Fibroblast of skin of abdomen (primary cell): ENCODE results near the gene CCR1.
"Not testable (repeated sequence)": the region's sequence is repeated elsewhere in the genome, so short reads cannot be mapped to it uniquely, and the experiment has no call there.

Source experiments
- DNase-seq: peaks from one replicate; pipeline ENCODE4 v3.0.0-alpha.2; 2013

Gene CCR1

GRCh38 chr3:46209746-46210470 lies 1.8 kb upstream of the CCR1 start:
- DNase-seq = no peak

DNA sequence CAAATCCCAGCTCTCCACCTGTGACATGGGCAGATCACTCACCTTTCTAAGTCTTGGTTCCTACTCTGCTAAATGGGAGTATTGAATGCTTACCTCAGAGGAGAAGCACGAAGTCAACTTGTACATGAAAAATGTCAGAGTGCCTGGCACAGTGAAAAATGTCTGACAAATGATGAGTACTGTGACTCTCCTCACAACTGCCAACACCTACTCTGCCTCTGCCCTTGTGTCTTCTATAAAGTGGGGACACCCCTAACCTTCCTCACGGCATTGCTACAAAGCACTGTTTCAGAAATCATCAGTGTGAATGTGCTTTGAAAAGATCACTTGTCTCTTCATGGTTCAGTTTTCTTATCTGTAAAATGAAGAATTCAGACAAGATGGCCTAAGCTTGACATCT lies 940 bp upstream of the CCR1 start:
- DNase-seq = no peak

GRCh38 chr3:46207514-46207913 lies 599 bp downstream of the CCR1 start:
- DNase-seq = not testable (repeated sequence)

DNA sequence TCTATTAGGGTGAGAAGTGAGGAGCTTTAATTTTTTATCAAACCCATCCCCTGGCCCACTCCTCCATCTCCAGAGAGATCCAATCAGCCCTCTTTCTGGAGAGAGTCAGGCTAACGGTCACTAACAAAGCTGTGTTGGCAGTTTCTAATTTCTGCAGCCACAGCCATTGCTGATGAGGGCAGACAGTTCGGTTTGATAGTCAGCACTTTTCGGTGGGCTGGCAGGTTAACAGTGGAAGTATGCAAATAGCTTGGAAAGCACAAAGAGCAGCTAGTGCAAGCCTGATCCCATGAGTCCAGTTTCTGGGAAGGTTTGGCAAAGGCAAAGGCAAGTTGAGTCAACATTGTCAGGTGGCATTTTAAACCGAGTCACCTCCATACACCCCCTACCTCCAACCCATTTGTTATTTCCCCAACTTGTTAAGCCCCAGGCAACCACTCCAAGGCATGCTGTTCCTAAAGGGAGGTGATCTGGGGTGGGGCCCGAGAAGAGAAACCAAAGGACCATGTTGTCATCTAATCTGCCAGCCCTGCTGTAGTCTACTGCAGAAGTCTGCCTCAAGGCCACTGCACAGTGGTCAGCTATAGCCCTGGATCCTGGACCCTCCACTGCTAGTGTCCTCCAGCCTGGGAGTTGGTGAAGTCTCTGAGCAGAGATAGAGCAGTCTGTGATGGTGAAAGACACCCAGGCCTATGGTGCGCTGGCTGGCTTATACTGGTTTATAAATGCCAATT lies 1.7 kb downstream of the CCR1 start:
- DNase-seq = no peak

GRCh38 chr3:46205286-46205960 lies 2.7 kb downstream of the CCR1 start:
- DNase-seq = no peak

DNA sequence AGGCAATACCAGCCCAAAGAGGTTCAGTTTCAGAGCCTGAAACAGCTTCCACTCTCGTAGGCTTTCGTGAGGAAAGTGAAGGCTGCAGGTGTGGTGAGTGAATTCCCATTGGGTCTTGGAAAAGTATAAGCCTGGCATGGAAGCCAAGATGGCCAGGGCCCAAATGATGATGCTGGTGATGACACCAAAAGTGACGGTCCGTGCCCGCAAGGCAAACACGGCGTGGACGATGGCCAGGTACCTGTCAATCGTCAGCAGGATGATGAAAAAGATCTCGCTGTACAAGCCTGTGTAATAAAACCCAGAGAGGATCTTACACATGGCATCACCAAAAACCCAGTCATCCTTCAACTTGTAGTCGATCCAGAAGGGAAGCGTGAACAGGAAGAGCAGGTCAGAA lies 4.4 kb downstream of the CCR1 start:
- no peak for DNase-seq

DNA sequence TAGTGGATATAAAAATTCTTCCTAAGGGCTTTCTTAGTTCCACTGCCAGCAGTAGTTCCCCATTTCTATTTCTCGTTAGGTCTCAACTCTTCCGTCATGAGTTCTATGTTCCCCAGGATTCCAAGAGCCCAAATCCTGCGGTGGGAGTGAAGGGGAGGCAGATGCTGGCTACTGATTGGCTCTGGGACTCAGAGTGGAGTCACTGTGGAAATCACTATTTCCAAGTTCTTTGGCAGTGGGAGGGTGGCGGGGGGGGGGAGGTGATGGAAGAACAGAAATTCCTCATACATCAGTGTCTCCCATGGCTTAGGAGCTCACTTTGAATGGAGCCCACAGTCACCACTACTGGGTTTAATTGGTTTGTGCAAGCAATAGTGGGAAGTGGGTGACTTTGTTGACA lies 5.6 kb downstream of the CCR1 start:
- DNase-seq = no peak

- no peak for DNase-seq
Observed at GRCh38 chr3:46200790-46201189, 7.3 kb downstream of the CCR1 start.

DNA sequence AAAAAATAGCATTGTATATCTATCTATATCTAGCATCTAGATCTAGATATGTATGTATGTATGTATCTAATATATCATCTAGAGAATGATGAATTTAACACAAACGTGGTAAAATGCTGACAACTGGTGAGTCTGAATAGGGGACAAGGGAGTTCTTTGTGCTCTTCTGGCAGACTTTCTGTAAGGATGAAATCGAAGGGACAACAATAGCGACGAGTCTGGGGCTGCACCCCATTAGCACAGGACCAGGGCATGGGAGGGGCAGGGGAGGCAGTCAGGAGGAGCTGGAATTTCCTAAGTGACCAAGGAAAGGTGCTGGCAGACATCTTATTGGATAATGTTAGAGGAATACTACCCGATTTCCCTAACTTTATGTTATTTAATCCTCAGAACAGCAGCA lies 7.9 kb downstream of the CCR1 start:
- no peak for DNase-seq

DNA sequence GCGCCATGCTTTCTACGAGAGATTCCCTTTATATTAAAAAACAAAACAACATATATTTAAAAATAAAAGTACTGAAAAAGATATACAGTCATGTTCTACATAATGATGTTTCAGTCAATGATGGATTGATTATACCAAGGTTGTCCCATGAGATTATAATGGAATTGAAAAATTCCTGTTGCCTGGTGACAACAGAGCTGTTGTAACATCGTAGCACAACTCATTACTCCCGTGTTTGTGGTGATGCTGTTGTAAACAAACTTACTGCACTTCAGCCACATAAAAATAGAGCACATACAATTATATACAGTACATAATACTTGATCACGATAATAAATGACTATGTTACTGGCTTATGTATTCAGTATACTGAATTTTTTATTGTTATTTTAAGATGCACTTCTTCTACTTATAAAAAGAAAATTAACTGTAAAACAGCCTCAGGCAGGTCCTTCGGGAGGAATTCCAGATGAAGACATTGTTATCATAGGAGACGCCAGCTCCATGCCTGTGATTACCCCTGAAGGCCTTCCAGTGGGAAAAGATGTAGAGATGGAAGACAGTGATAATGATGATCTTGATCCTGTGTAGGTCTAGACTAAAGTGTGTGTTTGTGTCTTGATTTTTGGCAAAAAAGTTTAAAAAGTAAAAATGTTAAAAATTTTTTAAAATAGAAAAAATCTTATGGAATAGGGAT lies 11.7 kb downstream of the CCR1 start:
- no peak for DNase-seq

DNA sequence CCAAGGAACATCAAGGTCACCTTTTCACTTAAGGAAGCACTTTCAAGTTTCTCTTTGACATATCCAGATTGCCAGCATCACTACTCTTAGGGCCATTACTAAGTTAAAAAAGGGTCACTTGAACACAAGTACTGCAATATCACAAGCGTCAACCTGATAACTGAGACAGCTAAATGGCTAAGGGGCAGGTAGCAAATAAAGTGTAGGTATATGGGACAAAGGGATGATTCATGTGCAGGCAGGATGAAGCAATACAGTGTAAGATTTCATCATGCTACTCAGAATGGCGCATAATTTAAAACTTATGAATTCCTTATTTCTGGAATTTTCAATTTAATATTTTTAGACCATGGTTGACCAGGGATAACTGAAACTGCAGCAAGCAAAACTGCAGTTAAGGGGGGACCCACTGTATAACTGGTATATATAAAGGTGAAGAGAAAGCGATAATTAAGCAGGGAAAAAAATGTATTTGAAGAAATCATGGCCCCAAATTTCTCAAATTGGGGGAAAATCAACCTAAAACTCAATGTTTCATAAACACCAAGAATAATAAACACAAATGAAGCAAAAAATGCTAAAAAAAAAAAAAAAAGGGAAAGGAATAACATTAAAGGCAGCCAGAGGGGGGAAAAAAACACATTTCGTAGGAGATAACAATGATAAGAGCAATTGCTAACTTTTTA lies 13.1 kb downstream of the CCR1 start:
- no peak for DNase-seq

GRCh38 chr3:46193436-46193835 lies 14.7 kb downstream of the CCR1 start:
- no peak for DNase-seq

DNA sequence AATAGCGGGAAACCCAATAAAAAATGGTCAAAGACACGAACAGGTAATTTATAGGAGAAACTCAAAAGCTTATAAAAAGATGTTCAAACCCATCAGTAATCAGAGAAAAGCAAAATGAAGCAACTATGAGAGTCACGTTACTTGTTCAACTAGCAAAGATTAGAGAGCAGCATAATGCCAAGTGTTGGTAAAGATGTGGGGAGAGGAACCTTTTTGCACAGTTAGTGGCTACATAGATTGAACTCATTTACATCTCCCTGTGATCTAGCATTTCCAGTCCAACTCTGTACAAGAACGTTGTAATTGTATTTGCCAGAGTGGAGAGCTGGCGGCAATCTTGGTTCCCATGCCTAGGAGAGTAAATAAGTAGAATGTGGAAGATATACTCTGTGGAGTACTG lies 15.2 kb downstream of the CCR1 start:
- DNase-seq = no peak

DNA sequence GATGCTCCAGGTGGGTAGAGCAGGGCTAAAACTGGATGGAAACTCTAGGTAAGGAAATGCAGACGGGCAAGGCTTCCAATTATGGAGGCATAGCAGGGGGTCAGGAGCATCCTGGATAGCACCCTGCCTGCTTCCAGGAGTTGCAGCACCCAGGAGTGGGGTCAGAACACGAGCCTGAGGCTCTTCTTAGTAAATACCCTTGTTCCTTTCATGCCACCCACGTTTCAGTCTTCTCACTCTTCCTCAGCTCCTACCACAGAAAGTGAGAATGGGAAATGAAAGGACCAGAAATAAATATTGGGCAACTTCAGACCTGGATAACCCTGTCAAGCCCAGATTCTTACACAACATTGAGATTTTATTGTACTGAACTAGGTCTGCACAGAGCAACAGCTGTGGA lies 16.4 kb downstream of the CCR1 start:
- no peak for DNase-seq

DNA sequence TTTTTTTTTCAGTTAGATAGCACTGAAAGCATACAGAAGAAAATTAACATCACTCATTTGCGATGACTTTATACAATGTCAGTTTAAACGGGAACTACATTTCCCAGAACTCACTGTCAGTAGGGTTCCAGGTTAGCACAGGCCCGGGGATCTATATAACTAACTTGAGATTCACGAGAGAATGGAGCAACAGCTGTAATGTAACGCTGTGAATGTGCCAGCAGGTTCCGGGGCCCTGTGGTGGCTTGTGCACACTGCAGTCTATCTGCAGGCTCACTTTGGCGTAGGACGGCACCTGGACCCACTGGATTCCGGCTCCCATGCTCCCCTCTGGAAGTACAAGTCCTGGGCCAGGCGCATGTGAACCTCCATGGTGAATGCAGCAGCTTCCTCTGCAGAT lies 19.4 kb downstream of the CCR1 start:
- DNase-seq = no peak

DNA sequence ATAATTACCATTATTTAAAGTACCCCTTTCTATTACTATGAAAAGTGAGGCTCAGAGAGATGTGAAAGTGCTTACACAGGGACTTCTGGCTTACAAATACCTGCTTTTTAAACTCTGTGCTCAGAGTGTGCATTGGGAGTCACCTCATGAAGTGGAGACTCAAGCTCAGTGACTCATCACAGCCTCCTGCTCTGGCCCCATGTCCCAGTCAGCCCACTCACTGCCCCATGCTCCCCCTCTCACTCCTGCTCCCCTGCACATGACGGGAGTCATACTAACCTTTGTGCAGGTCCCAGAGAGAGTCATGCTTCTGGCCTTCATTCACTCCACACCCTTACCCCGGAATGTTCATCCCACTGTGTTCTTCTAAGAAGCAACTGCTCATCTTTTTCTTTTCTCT lies 20.2 kb downstream of the CCR1 start:
- peak; percentile 33 for DNase-seq

GRCh38 chr3:46187341-46187700 lies 20.8 kb downstream of the CCR1 start:
- no peak for DNase-seq

GRCh38 chr3:46186471-46187340 lies 21.4 kb downstream of the CCR1 start:
- DNase-seq = no peak

GRCh38 chr3:46184469-46184868 lies 23.6 kb downstream of the CCR1 start:
- DNase-seq = peak; percentile 81

DNA sequence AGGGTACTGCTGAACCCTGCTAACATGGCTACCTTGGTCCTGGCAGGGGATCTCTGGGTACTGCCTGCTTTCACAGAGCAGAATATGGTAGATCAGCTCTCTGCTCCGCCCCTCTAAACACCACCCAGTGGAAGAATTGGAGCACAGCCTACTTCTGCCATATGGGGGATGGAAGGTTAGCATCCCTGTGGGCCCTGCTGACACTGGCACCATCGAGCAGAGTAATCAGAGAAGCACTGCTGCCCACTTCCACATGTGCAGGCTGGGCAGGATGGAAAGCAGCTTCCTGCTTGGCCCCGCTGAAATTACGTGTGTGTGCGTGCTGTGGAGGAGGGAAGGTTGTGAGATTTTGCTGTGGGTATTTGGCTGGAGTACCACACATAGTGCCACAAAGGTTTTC lies 24.8 kb downstream of the CCR1 start:
- DNase-seq = no peak

- DNase-seq = no peak
Observed at GRCh38 chr3:46168583-46169345, 39.3 kb downstream of the CCR1 start.
